ENCODE measurements around the gene VWC2L. TPM values are rescaled to one million over a fixed set of nuclear protein-coding genes. Genes with fewer than 3 reads are reported as not detected.

Gene VWC2L
- total RNA-seq, 1 experiment from 2014 or later: not detected

- CTCF ChIA-PET: interaction anchor here (1.8 to 2.4 kb wide), 2 partner anchors 10 to 79 kb away, joined by 4 to 9 read pairs; partner anchors contain the start of gene VWC2L
- Mint-ChIP-seq H3K27me3 (ENCODE audit: low read depth) (no peaks in the 10 kb centered on the region), H3K4me1 (no peaks in the 10 kb centered on the region), H3K9me3 (peaks cover 20% of the 10 kb centered on the region), H3K36me3 (peaks cover 4% of the 10 kb centered on the region; the same call in 1 of the 2 replicates), H3K27ac (no peak overlapping the region), H3K4me3 (no peak overlapping the region)
- DNase-seq (ENCODE audit: low spot score): no peak
- POLR2A ChIA-PET: interaction anchor here (1.1 kb wide), 1 partner anchor 11 kb away, joined by 3 read pairs; no protein-coding TSS in a partner anchor
- ATAC-seq: no peak
- TF ChIP-seq ATF3 (CRISPR knock-in tag; conservative IDR thresholded peaks at IDR 0.05) (no peak), ZNF512 (CRISPR knock-in tag; IDR thresholded peaks at IDR 0.05; ENCODE audit: borderline replicate concordance) (no peak)
- TF ChIP-seq, protein P1, sequence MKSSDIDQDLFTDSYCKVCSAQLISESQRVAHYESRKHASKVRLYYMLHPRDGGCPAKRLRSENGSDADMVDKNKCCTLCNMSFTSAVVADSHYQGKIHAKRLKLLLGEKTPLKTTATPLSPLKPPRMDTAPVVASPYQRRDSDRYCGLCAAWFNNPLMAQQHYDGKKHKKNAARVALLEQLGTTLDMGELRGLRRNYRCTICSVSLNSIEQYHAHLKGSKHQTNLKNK (CRISPR knock-in tag; IDR thresholded peaks at IDR 0.05): no peak
- TF ChIP-seq, protein P2, sequence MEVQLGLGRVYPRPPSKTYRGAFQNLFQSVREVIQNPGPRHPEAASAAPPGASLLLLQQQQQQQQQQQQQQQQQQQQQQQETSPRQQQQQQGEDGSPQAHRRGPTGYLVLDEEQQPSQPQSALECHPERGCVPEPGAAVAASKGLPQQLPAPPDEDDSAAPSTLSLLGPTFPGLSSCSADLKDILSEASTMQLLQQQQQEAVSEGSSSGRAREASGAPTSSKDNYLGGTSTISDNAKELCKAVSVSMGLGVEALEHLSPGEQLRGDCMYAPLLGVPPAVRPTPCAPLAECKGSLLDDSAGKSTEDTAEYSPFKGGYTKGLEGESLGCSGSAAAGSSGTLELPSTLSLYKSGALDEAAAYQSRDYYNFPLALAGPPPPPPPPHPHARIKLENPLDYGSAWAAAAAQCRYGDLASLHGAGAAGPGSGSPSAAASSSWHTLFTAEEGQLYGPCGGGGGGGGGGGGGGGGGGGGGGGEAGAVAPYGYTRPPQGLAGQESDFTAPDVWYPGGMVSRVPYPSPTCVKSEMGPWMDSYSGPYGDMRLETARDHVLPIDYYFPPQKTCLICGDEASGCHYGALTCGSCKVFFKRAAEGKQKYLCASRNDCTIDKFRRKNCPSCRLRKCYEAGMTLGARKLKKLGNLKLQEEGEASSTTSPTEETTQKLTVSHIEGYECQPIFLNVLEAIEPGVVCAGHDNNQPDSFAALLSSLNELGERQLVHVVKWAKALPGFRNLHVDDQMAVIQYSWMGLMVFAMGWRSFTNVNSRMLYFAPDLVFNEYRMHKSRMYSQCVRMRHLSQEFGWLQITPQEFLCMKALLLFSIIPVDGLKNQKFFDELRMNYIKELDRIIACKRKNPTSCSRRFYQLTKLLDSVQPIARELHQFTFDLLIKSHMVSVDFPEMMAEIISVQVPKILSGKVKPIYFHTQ (CRISPR knock-in tag; IDR thresholded peaks at IDR 0.05): no peak
These were observed 78.8 kb downstream of the VWC2L start for GRCh38 chr2:214489702-214490101.

- TF ChIP-seq EMX1 (CRISPR knock-in tag; IDR thresholded peaks at IDR 0.05) (no peak), STAT6 (CRISPR knock-in tag; conservative IDR thresholded peaks at IDR 0.05; ENCODE audit: low read depth) (no peak)
- TF ChIP-seq, protein P3, sequence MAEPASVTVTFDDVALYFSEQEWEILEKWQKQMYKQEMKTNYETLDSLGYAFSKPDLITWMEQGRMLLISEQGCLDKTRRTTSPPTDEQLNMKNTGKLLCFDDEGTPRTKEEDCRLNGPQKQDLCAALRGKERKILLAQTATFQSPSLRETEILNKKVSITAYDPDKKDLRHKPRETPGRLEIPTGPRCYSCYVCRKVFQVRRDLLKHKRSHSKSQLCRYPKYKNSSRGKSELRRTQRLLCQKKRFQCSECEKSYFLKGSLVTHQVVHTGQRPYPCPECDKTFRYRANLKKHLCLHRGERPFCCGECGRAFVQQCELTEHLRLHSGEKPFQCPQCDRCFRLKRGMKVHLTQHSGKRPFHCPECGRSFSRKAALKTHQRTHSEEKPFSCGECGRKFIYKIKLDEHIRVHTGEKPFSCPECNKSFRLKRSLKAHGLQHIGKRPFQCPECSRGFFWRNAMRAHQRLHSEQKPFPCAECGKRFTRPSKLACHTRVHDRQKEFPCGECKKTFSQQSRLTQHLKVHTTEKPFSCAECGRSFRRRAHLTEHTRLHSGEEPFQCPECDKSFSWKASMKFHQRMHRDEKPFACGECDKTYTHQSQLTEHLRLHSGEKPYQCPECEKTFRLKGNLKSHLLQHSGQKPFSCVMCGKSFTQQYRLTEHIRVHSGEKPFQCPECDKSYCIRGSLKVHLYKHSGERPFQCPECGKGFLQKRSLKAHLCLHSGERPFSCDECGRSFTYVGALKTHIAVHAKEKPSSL (CRISPR knock-in tag; conservative IDR thresholded peaks at IDR 0.05): no peak
- Mint-ChIP-seq H3K4me1 (no peaks in the 10 kb centered on the region), H3K4me3 (no peak overlapping the region), H3K9me3 (peaks cover 20% of the 10 kb centered on the region), H3K27ac (no peak overlapping the region), H3K36me3 (peaks cover 4% of the 10 kb centered on the region; the same call in 1 of the 2 replicates), H3K27me3 (ENCODE audit: low read depth) (no peaks in the 10 kb centered on the region)
- ChIA-PET CTCF (no interaction called here), POLR2A (no interaction called here)
- DNase-seq (ENCODE audit: low spot score) (no peak), ATAC-seq (no peak)
These were observed 81.3 kb downstream of the VWC2L start for GRCh38 chr2:214492152-214492551.

DNA sequence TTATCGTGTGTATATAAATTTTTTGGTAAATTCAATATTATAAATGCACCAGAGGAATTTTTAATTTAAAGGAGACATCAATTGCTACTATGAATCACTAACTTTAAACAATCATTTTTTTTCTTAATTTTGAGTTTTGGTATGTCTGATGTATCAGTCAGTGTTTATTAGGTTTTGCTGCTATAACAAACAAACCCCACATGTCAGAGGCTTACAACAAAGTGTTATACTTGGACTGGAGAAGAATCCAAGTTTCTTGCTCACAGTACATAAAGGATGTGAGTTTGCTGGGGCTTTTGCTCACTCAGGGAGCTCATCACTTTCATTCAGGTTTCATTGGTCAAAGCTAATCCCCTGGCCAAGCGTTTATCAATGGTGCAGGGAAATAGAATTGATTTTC, 81.8 kb downstream of the VWC2L start:
- H3K4me1 Mint-ChIP-seq: no peaks in the 10 kb centered on the region
- no peaks in the 10 kb centered on the region for H3K27me3 Mint-ChIP-seq (ENCODE audit: low read depth)
- no peak overlapping the region for H3K27ac Mint-ChIP-seq
- peaks cover 4% of the 10 kb centered on the region; the same call in 1 of the 2 replicates for H3K36me3 Mint-ChIP-seq
- ATAC-seq: no peak
- POLR2A ChIA-PET: no interaction called here
- H3K4me3 Mint-ChIP-seq: no peak overlapping the region
- H3K9me3 Mint-ChIP-seq: peaks cover 20% of the 10 kb centered on the region
- DNase-seq (ENCODE audit: low spot score): no peak
- CTCF ChIA-PET: no interaction called here
- no peak for TF ChIP-seq TEAD1 (CRISPR knock-in tag; IDR thresholded peaks at IDR 0.05)
- TF ChIP-seq SOX15 (CRISPR knock-in tag; IDR thresholded peaks at IDR 0.05): no peak
- TF ChIP-seq ZNF671 (CRISPR knock-in tag; IDR thresholded peaks at IDR 0.05): no peak
- TF ChIP-seq OVOL2 (CRISPR knock-in tag; IDR thresholded peaks at IDR 0.05; ENCODE audit: borderline replicate concordance): no peak
- TF ChIP-seq GTF2I (CRISPR knock-in tag; conservative IDR thresholded peaks at IDR 0.05): no peak
- TF ChIP-seq RELA (CRISPR knock-in tag; IDR thresholded peaks at IDR 0.05; ENCODE audit: borderline replicate concordance): no peak
- no peak for TF ChIP-seq CREM (CRISPR knock-in tag; IDR thresholded peaks at IDR 0.05)
- no peak for TF ChIP-seq FOXP1 (CRISPR knock-in tag; IDR thresholded peaks at IDR 0.05; ENCODE audit: borderline replicate concordance)
- no peak for TF ChIP-seq NFE2L1 (CRISPR knock-in tag; IDR thresholded peaks at IDR 0.05)
- TF ChIP-seq ZNF263 (CRISPR knock-in tag; IDR thresholded peaks at IDR 0.05; ENCODE audit: low read depth): no peak
- no peak for TF ChIP-seq ZNF232 (CRISPR knock-in tag; IDR thresholded peaks at IDR 0.05)
- no peak for TF ChIP-seq NR2C2 (CRISPR knock-in tag; IDR thresholded peaks at IDR 0.05)
- TF ChIP-seq TCF7 (CRISPR knock-in tag; IDR thresholded peaks at IDR 0.05; ENCODE audit: low read depth): no peak
- TF ChIP-seq ESRRA (CRISPR knock-in tag; IDR thresholded peaks at IDR 0.05; ENCODE audit: borderline replicate concordance): no peak
- no peak for TF ChIP-seq CBFB (CRISPR knock-in tag; IDR thresholded peaks at IDR 0.05; ENCODE audit: low read depth)
- TF ChIP-seq USF2 (CRISPR knock-in tag; IDR thresholded peaks at IDR 0.05): no peak
